Stimulated activated CD4-positive, alpha-beta T cell treated with anti-CD3 and anti-CD28 coated beads, Interleukin-1b, Interleukin-23, amount 100 ng/mL, for 48 hours (primary cell): ENCODE data around the gene BRINP2.

Source experiments
- DNase-seq: peaks from one replicate; pipeline ENCODE4 v3.0.0-alpha.2; 2020

The BRINP2 gene

DNA sequence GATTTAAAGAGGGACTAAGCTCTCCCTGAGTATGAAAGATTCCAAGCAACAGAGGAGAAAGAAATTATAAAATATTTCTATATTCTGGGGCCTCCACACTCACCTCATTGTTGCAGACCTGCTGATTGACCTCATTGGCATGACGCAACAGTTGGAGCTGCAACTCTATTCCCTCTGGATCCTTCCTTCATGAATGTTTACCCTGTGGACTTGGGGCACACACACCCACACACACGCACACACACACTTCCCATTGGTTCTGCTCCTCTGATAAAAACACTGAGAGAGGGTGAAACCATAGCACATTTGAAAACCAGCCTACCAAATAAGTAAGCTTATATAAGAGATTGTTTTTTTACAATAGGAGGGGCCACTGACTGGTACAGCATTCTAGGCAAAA lies 159.1 kb downstream of the BRINP2 start:
- DNase-seq: no peak
